HepG2 (cell line): ENCODE results near the gene CDA. TPM values are rescaled to one million over a fixed set of nuclear protein-coding genes. Genes with fewer than 3 reads are reported as not detected.
A peak's percentile ranks its signal among the peaks of the same experiment; 100 is the strongest.

Experiments used
- DNMT3B ChIP-seq: conservative IDR thresholded peaks from 2 replicates; pipeline ENCODE4 v1.6.1; 2016; ENCODE audit warnings: missing biosample characterization, control low read depth
- ETV6 ChIP-seq: sonication (generic); formaldehyde crosslinking; conservative IDR thresholded peaks from 2 replicates; pipeline ENCODE4 v1.4.0; 2020; ENCODE audit warnings: missing genetic modification reagents
- HHEX ChIP-seq: IDR thresholded peaks from 2 replicates; pipeline ENCODE4 v1.6.1; 2016; ENCODE audit warnings: control low read depth
- HOXA9 ChIP-seq: sonication (generic); formaldehyde crosslinking; IDR thresholded peaks from 2 replicates; pipeline ENCODE4 v1.8.1; 2022; ENCODE audit warnings: missing genetic modification reagents, mild to moderate bottlenecking, moderate library complexity, borderline replicate concordance
- IRF2 ChIP-seq: IDR thresholded peaks from 2 replicates; pipeline ENCODE4 v1.6.1; 2018; ENCODE audit warnings: missing genetic modification reagents, missing compliant biosample characterization
- MXD4 ChIP-seq: IDR thresholded peaks from 2 replicates; pipeline ENCODE4 v1.6.1; 2016; ENCODE audit warnings: mild to moderate bottlenecking, missing biosample characterization, missing genetic modification reagents
- PHF21A ChIP-seq: sonication (generic); formaldehyde crosslinking; IDR thresholded peaks from 2 replicates; pipeline ENCODE4 v1.5.0; 2020; ENCODE audit warnings: mild to moderate bottlenecking, missing genetic modification reagents
- SAP130 ChIP-seq: IDR thresholded peaks from 2 replicates; pipeline ENCODE4 v1.6.1; 2016; ENCODE audit warnings: low read depth
- USF2 ChIP-seq, 2 experiments: sonication (generic) in 1 of 2; formaldehyde crosslinking in 1 of 2; IDR thresholded peaks; 2 replicates each; pipeline versions ENCODE4 v1.5.1 to v1.6.1; 2011 to 2020; ENCODE audit warnings: borderline replicate concordance in 1 of 2, low read depth in 1 of 2, low read length in 1 of 2, mild to moderate bottlenecking in 1 of 2, missing genetic modification reagents in 1 of 2, moderate library complexity in 1 of 2
- YEATS4 ChIP-seq: sonication (generic); formaldehyde crosslinking; IDR thresholded peaks from 2 replicates; pipeline ENCODE4 v1.4.0; 2020; ENCODE audit warnings: missing genetic modification reagents, borderline replicate concordance
- ZNF234 ChIP-seq: sonication (generic); formaldehyde crosslinking; conservative IDR thresholded peaks from 2 replicates; pipeline ENCODE4 v1.5.1; 2020; ENCODE audit warnings: mild to moderate bottlenecking, missing genetic modification reagents
- ZNF546 ChIP-seq: sonication (generic); formaldehyde crosslinking; conservative IDR thresholded peaks from 2 replicates; pipeline ENCODE4 v1.8.1; 2023; ENCODE audit warnings: mild to moderate bottlenecking, missing genetic modification reagents
- ZNF558 ChIP-seq: sonication (generic); formaldehyde crosslinking; IDR thresholded peaks from 2 replicates; pipeline ENCODE4 v1.9.0; 2022; ENCODE audit warnings: mild to moderate bottlenecking, missing genetic modification reagents, borderline replicate concordance
- ZNF607 ChIP-seq: sonication (generic); formaldehyde crosslinking; IDR thresholded peaks from 2 replicates; pipeline ENCODE4 v1.5.1; 2020; ENCODE audit warnings: missing genetic modification reagents, mild to moderate bottlenecking, borderline replicate concordance
- ZZZ3 ChIP-seq: sonication (generic); formaldehyde crosslinking; IDR thresholded peaks from 2 replicates; pipeline ENCODE4 v1.4.0; 2020; ENCODE audit warnings: missing genetic modification reagents, mild to moderate bottlenecking, borderline replicate concordance
- polyA plus RNA-seq, 8 experiments: library from polyadenylated mRNA; depleted of rRNA in 3 of 8; stranded (reverse) in 7 of 8; unstranded in 1 of 8; fragments of >200 nt; fragmentation: Illumina TruSeq in 4 of 8; extraction: Trizol in 4 of 8; gene quantifications; 2 replicates each; pipeline versions ENCODE4 v1.2.1 to v1.2.3, GENCODE V29; 2011 to 2016; ENCODE audit warnings: low read depth in 4 of 8, missing spikeins in 1 of 8, mixed read lengths in 1 of 8; ENCODE audit not compliant: insufficient read depth in 1 of 8
- total RNA-seq, 5 experiments: library from RNA; depleted of rRNA; stranded (reverse); fragments of >200 nt; fragmentation: Illumina TruSeq; extraction: Trizol; gene quantifications; 2 replicates each; pipeline ENCODE4 v1.2.3, GENCODE V29; 2016; ENCODE audit warnings: low read depth in 1 of 5
- TF ChIP-seq, protein P1 (sequence below): IDR thresholded peaks from 2 replicates; pipeline ENCODE4 v1.6.1; 2016; ENCODE audit warnings: mild to moderate bottlenecking, missing biosample characterization, missing genetic modification reagents
- TF ChIP-seq, protein P2 (sequence below): sonication (generic); formaldehyde crosslinking; IDR thresholded peaks from 2 replicates; pipeline ENCODE4 v1.5.1; 2020; ENCODE audit warnings: mild to moderate bottlenecking, missing genetic modification reagents, moderate library complexity
- TF ChIP-seq, protein P3 (sequence below): IDR thresholded peaks from 2 replicates; pipeline ENCODE4 v1.6.1; 2016; ENCODE audit warnings: low read depth, control low read depth

The CDA gene
- total and polyA plus RNA-seq, 2 of the 13 experiments (the other 11 are each of a cell fraction or from before 2014, with no cell fraction given) = 0.66 to 2.1 TPM

GRCh38 chr1:20661207-20662109 is 72.6 kb downstream of the CDA start, which contains the start of gene DDOST (continued):
- TF ChIP-seq USF2 (IDR thresholded peaks at IDR 0.05; ENCODE audit: low read depth, low read length) (no peak), USF2 (CRISPR knock-in tag; IDR thresholded peaks at IDR 0.05; ENCODE audit: borderline replicate concordance) (peak; percentile 22; the same call in 1 of the 2 replicates), MXD4 (CRISPR knock-in tag) (peak; percentile 58; the same call in 1 of the 2 replicates), YEATS4 (CRISPR knock-in tag) (peak; percentile 61; the same call in 1 of the 2 replicates), ZNF546 (CRISPR knock-in tag) (peak; percentile 87), ZNF607 (CRISPR knock-in tag) (peak; percentile 81), DNMT3B (CRISPR knock-in tag) (peak; percentile 77; the same call in 1 of the 2 replicates), ZNF234 (no peak), HHEX (CRISPR knock-in tag) (no peak), ETV6 (CRISPR knock-in tag) (peak; percentile 41; the same call in 1 of the 2 replicates), ZNF558 (peak; percentile 92; the same call in 1 of the 2 replicates), IRF2 (peak; percentile 75; the same call in 1 of the 2 replicates), ZZZ3 (CRISPR knock-in tag) (peak; percentile 62; the same call in 1 of the 2 replicates), SAP130 (CRISPR knock-in tag) (peak; percentile 97), PHF21A (peak; percentile 89), HOXA9 (CRISPR knock-in tag) (no peak)
- TF ChIP-seq, protein P1, sequence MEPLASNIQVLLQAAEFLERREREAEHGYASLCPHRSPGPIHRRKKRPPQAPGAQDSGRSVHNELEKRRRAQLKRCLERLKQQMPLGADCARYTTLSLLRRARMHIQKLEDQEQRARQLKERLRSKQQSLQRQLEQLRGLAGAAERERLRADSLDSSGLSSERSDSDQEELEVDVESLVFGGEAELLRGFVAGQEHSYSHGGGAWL (CRISPR knock-in tag) = no peak; the same call in none of the 2 replicates
- TF ChIP-seq, protein P2, sequence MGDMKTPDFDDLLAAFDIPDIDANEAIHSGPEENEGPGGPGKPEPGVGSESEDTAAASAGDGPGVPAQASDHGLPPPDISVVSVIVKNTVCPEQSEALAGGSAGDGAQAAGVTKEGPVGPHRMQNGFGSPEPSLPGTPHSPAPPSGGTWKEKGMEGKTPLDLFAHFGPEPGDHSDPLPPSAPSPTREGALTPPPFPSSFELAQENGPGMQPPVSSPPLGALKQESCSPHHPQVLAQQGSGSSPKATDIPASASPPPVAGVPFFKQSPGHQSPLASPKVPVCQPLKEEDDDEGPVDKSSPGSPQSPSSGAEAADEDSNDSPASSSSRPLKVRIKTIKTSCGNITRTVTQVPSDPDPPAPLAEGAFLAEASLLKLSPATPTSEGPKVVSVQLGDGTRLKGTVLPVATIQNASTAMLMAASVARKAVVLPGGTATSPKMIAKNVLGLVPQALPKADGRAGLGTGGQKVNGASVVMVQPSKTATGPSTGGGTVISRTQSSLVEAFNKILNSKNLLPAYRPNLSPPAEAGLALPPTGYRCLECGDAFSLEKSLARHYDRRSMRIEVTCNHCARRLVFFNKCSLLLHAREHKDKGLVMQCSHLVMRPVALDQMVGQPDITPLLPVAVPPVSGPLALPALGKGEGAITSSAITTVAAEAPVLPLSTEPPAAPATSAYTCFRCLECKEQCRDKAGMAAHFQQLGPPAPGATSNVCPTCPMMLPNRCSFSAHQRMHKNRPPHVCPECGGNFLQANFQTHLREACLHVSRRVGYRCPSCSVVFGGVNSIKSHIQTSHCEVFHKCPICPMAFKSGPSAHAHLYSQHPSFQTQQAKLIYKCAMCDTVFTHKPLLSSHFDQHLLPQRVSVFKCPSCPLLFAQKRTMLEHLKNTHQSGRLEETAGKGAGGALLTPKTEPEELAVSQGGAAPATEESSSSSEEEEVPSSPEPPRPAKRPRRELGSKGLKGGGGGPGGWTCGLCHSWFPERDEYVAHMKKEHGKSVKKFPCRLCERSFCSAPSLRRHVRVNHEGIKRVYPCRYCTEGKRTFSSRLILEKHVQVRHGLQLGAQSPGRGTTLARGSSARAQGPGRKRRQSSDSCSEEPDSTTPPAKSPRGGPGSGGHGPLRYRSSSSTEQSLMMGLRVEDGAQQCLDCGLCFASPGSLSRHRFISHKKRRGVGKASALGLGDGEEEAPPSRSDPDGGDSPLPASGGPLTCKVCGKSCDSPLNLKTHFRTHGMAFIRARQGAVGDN (CRISPR knock-in tag) = peak; percentile 90
- TF ChIP-seq, protein P3, sequence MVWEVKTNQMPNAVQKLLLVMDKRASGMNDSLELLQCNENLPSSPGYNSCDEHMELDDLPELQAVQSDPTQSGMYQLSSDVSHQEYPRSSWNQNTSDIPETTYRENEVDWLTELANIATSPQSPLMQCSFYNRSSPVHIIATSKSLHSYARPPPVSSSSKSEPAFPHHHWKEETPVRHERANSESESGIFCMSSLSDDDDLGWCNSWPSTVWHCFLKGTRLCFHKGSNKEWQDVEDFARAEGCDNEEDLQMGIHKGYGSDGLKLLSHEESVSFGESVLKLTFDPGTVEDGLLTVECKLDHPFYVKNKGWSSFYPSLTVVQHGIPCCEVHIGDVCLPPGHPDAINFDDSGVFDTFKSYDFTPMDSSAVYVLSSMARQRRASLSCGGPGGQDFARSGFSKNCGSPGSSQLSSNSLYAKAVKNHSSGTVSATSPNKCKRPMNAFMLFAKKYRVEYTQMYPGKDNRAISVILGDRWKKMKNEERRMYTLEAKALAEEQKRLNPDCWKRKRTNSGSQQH (CRISPR knock-in tag) = 0 out of 2 replicates have a peak, but pooled peaks have one; percentile 30
